A549 (cell line): Measurements from ENCODE around the gene DOCK10. TPM values are rescaled to one million over a fixed set of nuclear protein-coding genes. Genes with fewer than 3 reads are reported as not detected.

Experiments
- ATAC-seq, 2 experiments: fragments of 200-7000 bp in 1 of 2; fragments of >200 bp in 1 of 2; cut with Nextera tagmentation in 1 of 2; cut with Tn5 transposase in 1 of 2; 3 replicates each; pipeline versions ENCODE4 v1.8.0 to v1.9.1; 2018 to 2020; ENCODE audit warnings: mild to moderate bottlenecking in 1 of 2, moderate library complexity in 1 of 2
- CTCF ChIA-PET: fragments of 300-600 bp; sonication (Branson Sonifier 250); formaldehyde crosslinking; extraction: SDS; loops from one replicate; lab custom pipeline; 2021; ENCODE audit warnings: antibody characterized with exemption, inconsistent platforms; lab: Yijun Ruan, JAX
- POLR2A ChIA-PET: fragments of 350-600 bp; formaldehyde crosslinking; extraction: SDS; loops from one replicate; lab custom pipeline; 2021; ENCODE audit warnings: antibody characterized with exemption, inconsistent platforms; lab: Yijun Ruan, JAX
- DNase-seq, 2 experiments: peaks; one replicate each; pipeline versions ENCODE4 v3.0.0 to v3.0.0-alpha.2; 2011 to 2016; ENCODE audit warnings: low read depth in 1 of 2, low spot score in 1 of 2
- FAIRE-seq: peaks from 2 replicates; lab custom pipeline; 2011; peaks lifted over from hg19 to GRCh38; lab: Jason Lieb, UNC
- H3K27ac ChIP-seq, 2 experiments: fragments of >200 bp; sonication (Bioruptor Twin); formaldehyde crosslinking; 3 replicates each; pipeline ENCODE4 v1.5.1; 2016 to 2017
- H3K4me1 ChIP-seq: fragments of >200 bp; sonication (Bioruptor Twin); formaldehyde crosslinking; 3 replicates; pipeline ENCODE4 v1.6.1; 2016
- H3K4me2 ChIP-seq: fragments of >200 bp; sonication (Bioruptor Twin); formaldehyde crosslinking; 3 replicates; pipeline ENCODE4 v1.6.1; 2016
- H3K4me3 ChIP-seq: fragments of >200 bp; sonication (Bioruptor Twin); formaldehyde crosslinking; 3 replicates; pipeline ENCODE4 v1.5.1; 2016
- H3K9me3 ChIP-seq: fragments of >200 bp; sonication (Bioruptor Twin); formaldehyde crosslinking; 3 replicates; pipeline ENCODE4 v1.6.1; 2016
- CBX8 ChIP-seq: fragments of 200-600 bp; sonication (generic); IDR thresholded peaks from 2 replicates; pipeline ENCODE4 v1.6.1; 2016
- CEBPB ChIP-seq, 2 experiments: fragments of >200 bp in 1 of 2; sonication (Bioruptor Twin) in 1 of 2; formaldehyde crosslinking in 1 of 2; IDR thresholded peaks; 2 replicates each; pipeline ENCODE4 v1.6.1; 2012 to 2016
- CHD4 ChIP-seq: fragments of 200-600 bp; sonication (generic); IDR thresholded peaks from 2 replicates; pipeline ENCODE4 v1.6.1; 2016; ENCODE audit warnings: antibody characterized with exemption, mild to moderate bottlenecking, borderline replicate concordance
- EHF ChIP-seq: fragments of 250-450 bp; sonication (Bioruptor Pico); IDR thresholded peaks from 2 replicates; pipeline ENCODE4 v1.5.0; 2020; ENCODE audit warnings: mild to moderate bottlenecking
- EP300 ChIP-seq, 2 experiments: fragments of >200 bp; sonication (Bioruptor Twin); formaldehyde crosslinking; IDR thresholded peaks; 2 replicates in 1 of 2; 3 replicates in 1 of 2; pipeline ENCODE4 v1.6.1; 2016 to 2017
- FOSB ChIP-seq: fragments of 250-450 bp; sonication (Bioruptor Pico); IDR thresholded peaks from 2 replicates; pipeline ENCODE4 v1.5.0; 2020; ENCODE audit warnings: mild to moderate bottlenecking, moderate library complexity
- FOSL2 ChIP-seq, 2 experiments: fragments of 450-650 bp in 1 of 2; fragments of >200 bp in 1 of 2; sonication (Bioruptor Twin) in 1 of 2; formaldehyde crosslinking; IDR thresholded peaks; 2 replicates each; pipeline versions ENCODE4 v1.5.0 to v1.6.1; 2016 to 2020; ENCODE audit warnings: mild to moderate bottlenecking in 1 of 2, moderate library complexity in 1 of 2
- FOXS1 ChIP-seq: fragments of 250-450 bp; sonication (Bioruptor Pico); IDR thresholded peaks from 2 replicates; pipeline ENCODE4 v1.5.0; 2020; ENCODE audit warnings: mild to moderate bottlenecking, moderate library complexity
- GATA3 ChIP-seq: IDR thresholded peaks from 2 replicates; pipeline ENCODE4 v1.6.1; 2012; ENCODE audit warnings: borderline replicate concordance
- HOXA7 ChIP-seq: fragments of 250-450 bp; sonication (Bioruptor Pico); IDR thresholded peaks from 2 replicates; pipeline ENCODE4 v1.5.0; 2020; ENCODE audit warnings: mild to moderate bottlenecking, moderate library complexity
- MAFK ChIP-seq: fragments of 450-650 bp; IDR thresholded peaks from 2 replicates; pipeline ENCODE4 v1.6.1; 2014; ENCODE audit not compliant: partially characterized antibody
- MAZ ChIP-seq: fragments of 150-350 bp; IDR thresholded peaks from 2 replicates; pipeline ENCODE4 v1.6.1; 2014; ENCODE audit warnings: antibody characterized with exemption, low read depth, low read length, borderline replicate concordance
- MYC ChIP-seq: IDR thresholded peaks from 2 replicates; pipeline ENCODE4 v1.6.1; 2012; ENCODE audit warnings: mild to moderate bottlenecking, inconsistent platforms, low read length, improper control_type of control experiment, borderline replicate concordance
- POLR2AphosphoS2 ChIP-seq: conservative IDR thresholded peaks from 2 replicates; pipeline ENCODE4 v1.6.1; 2012; ENCODE audit warnings: low read length, improper control_type of control experiment, inconsistent platforms
- RARB ChIP-seq: fragments of 250-450 bp; sonication (Bioruptor Pico); IDR thresholded peaks from 2 replicates; pipeline ENCODE4 v1.8.0; 2021; ENCODE audit warnings: mild to moderate bottlenecking, moderate library complexity
- WGBS: methylation state at CpG from one replicate; pipeline ENCODE4 v1.1.6; 2017; ENCODE audit errors: missing lambda C conversion rate; 5-methylcytosine and 5-hydroxymethylcytosine counted together
- polyA plus RNA-seq, 4 experiments: library from polyadenylated mRNA; depleted of rRNA in 3 of 4; stranded (reverse); fragments of >200 nt; fragmentation: RNase III in 1 of 4; extraction: RNeasy Plus Mini Kit Qiagen cat#74134 plus additional on column Dnase treatment in 1 of 4; gene quantifications; 2 replicates in 3 of 4; 3 replicates in 1 of 4; pipeline ENCODE4 v1.2.3, GENCODE V29; 2011 to 2017
- TF ChIP-seq, protein P1 (sequence below): fragments of >200 bp; sonication (Bioruptor Twin); formaldehyde crosslinking; IDR thresholded peaks from 3 replicates; pipeline ENCODE4 v1.5.1; 2016
- TF ChIP-seq, protein P2 (sequence below): fragments of >200 bp; sonication (Bioruptor Twin); formaldehyde crosslinking; IDR thresholded peaks from 2 replicates; pipeline ENCODE4 v1.6.1; 2016

The DOCK10 gene
- polyA plus RNA-seq, 2 of the 4 experiments (the other 2 are of a cell fraction): 43.0 to 45.3 TPM

DNA sequence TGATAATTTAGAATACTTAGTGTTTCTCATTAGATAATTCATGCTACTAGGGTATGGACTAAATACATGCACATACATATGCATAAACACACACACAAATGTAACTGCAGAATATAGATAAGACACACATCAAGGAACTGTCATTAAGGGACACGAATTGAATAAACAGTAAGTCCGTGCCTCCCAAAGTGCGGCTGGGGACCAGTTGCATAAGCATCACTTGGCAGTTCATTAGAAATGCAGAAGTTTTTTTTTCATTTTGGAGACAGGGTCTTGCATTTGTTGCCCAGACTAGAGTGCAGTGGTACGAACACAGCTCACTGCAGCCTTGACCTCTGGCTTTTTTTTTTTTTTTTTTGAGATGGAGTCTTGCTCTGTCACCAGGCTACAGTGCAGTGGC is 196.1 kb downstream of the DOCK10 start (continued):
- TF ChIP-seq, protein P1, sequence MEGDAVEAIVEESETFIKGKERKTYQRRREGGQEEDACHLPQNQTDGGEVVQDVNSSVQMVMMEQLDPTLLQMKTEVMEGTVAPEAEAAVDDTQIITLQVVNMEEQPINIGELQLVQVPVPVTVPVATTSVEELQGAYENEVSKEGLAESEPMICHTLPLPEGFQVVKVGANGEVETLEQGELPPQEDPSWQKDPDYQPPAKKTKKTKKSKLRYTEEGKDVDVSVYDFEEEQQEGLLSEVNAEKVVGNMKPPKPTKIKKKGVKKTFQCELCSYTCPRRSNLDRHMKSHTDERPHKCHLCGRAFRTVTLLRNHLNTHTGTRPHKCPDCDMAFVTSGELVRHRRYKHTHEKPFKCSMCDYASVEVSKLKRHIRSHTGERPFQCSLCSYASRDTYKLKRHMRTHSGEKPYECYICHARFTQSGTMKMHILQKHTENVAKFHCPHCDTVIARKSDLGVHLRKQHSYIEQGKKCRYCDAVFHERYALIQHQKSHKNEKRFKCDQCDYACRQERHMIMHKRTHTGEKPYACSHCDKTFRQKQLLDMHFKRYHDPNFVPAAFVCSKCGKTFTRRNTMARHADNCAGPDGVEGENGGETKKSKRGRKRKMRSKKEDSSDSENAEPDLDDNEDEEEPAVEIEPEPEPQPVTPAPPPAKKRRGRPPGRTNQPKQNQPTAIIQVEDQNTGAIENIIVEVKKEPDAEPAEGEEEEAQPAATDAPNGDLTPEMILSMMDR: no peak

DNA sequence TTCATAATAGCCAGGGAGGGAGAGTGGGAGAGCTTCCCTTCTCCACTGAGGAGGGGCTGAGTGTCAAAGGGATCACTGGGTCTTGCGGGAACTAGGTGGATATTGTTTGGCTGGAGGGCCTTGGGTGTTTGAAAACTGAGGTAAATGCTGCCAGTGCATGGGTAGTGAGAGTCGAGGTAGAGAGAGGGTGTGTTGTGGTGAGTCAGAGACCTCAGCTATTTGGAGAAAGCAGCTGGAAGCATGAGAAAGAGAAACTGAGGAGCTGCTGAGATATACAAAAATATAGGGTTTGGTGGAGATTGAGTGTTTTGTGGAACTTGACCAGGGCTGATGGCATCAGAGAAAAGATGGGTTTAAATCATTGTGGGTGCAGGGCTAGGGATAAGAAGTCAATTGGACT is 199.1 kb downstream of the DOCK10 start:
- no peak for DNase-seq
- POLR2A ChIA-PET: no interaction called here
- H3K4me2 ChIP-seq: no peak overlapping the region

DNA sequence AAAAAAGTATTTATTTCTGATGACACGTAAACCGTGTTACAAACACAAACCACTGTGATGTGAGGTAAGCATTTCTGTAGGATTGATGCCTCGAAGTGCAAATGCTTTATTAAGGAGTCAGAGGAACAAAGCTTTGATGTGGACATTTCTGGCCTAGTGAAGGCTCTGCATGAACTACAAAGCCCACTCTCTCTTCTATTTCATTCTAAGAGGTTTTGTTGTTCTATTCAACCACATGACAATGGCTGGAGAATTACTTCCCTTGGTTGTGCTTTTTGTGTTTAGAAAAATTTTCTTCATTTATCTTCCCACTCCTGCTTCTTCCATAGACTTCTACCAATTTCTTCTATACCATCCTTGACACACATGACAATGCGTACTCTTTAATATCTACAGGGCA is 200.4 kb downstream of the DOCK10 start:
- CTCF ChIA-PET: no interaction called here
- H3K4me2 ChIP-seq: no peak overlapping the region
- 86% methylated on average over 4 of the region's 4 CpGs for WGBS
- DNase-seq (no peak), ATAC-seq (no peak), FAIRE-seq (no peak)
- TF ChIP-seq CEBPB (IDR thresholded peaks at IDR 0.05) (no peak), FOSL2 (IDR thresholded peaks at IDR 0.05) (no peak), FOSL2 (CRISPR knock-in tag; IDR thresholded peaks at IDR 0.05) (no peak), CHD4 (no peak), MAFK (no peak), MYC (no peak), MAZ (no peak), CBX8 (no peak), EP300 (IDR thresholded peaks at IDR 0.05) (no peak), RARB (CRISPR knock-in tag) (no peak), EHF (no peak), POLR2AphosphoS2 (no peak), FOSB (CRISPR knock-in tag) (no peak)
- POLR2A ChIA-PET: no interaction called here
- H3K4me1 ChIP-seq: no peaks in the 10 kb centered on the region
- H3K27ac ChIP-seq: no peak overlapping the region
- no peak overlapping the region for H3K4me3 ChIP-seq
- no peaks in the 10 kb centered on the region for H3K9me3 ChIP-seq

More for the DNA sequence above, 199.1 kb downstream of the DOCK10 start:
- Histone ChIP-seq H3K4me1 (peaks cover 2% of the 10 kb centered on the region), H3K27ac (no peak overlapping the region), H3K4me3 (no peak overlapping the region), H3K9me3 (no peaks in the 10 kb centered on the region)
- 76% methylated on average over 2 of the region's 2 CpGs for WGBS
- TF ChIP-seq CHD4: no peak
- ATAC-seq (no peak), FAIRE-seq (no peak)
- CTCF ChIA-PET: no interaction called here

DNA sequence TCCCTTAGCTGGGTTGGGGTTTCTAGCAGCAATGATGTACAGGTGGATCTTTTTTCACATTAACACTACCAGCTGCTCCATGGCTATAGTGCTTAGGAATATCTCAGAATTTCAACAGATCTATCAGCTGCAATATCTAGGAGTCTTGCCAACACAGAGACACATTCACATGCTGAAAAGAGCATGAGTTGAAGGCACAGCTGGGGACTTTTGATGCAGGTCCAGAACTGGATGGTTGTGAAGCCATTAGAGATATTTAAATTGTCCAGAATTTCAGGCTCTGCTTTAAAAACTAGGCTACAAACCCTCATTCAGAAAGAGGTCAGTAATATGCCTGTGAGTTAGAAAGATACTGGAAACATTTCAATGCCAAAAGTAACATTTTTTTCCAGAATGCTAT is 203.9 kb downstream of the DOCK10 start:
- no peak for FAIRE-seq
- no peak overlapping the region for H3K4me3 ChIP-seq
- POLR2A ChIA-PET: no interaction called here
- H3K4me1 ChIP-seq: no peaks in the 10 kb centered on the region
- TF ChIP-seq GATA3 (no peak), FOXS1 (CRISPR knock-in tag) (no peak)
- ATAC-seq: no peak
- H3K4me2 ChIP-seq: no peak overlapping the region
- CTCF ChIA-PET: interaction anchor here (1.3 kb wide), 1 partner anchor 46 kb away, joined by 3 read pairs; no protein-coding TSS in a partner anchor
- H3K27ac ChIP-seq: no peak overlapping the region
- no peak for DNase-seq
- H3K9me3 ChIP-seq: no peaks in the 10 kb centered on the region

DNA sequence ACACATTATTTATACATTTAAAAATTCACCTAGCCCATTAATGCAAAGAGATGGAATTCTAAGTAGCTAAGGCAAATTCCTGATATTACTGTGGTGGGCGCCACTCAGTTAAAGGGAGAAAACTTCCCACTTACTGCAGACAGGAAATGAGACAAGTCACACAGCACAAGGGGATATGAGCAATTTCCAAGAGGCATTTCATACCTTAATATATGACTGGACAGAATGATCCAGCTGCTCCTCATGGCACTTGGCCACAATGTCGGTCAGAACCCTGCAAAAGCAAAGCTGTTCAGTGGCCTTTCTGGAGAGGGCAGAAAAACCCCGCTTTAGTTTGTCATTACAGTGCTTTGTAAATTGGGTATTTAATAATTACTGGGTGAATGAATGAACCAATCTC is 204.7 kb downstream of the DOCK10 start:
- no peak overlapping the region for H3K4me3 ChIP-seq
- ATAC-seq (no peak; a peak in 1 of 6 replicates), DNase-seq (no peak), FAIRE-seq (no peak)
- ChIA-PET CTCF (interaction anchor here (1.3 to 1.7 kb wide), 2 partner anchors 11 to 47 kb away, joined by 3 to 7 read pairs; no protein-coding TSS in a partner anchor), POLR2A (no interaction called here)
- TF ChIP-seq, protein P2, sequence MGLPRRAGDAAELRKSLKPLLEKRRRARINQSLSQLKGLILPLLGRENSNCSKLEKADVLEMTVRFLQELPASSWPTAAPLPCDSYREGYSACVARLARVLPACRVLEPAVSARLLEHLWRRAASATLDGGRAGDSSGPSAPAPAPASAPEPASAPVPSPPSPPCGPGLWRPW: no peak
- no peak for TF ChIP-seq HOXA7
- 71% methylated on average over 3 of the region's 3 CpGs for WGBS
- H3K4me2 ChIP-seq: no peak overlapping the region
- no peak overlapping the region; a peak in 1 of 6 replicates for H3K27ac ChIP-seq
- H3K4me1 ChIP-seq: no peaks in the 10 kb centered on the region
- H3K9me3 ChIP-seq: no peaks in the 10 kb centered on the region
